Loucy (cell line): ENCODE data around the gene ATP8A2.

Experiments used
- H2AFZ ChIP-seq: fragments of 200-600 bp; sonication (generic); 2 replicates; pipeline ENCODE4 v1.6.0; 2016; ENCODE audit warnings: antibody characterized with exemption, mild to moderate bottlenecking, low read length, moderate library complexity
- H3F3A ChIP-seq: fragments of 200-600 bp; 2 replicates; pipeline ENCODE4 v1.6.0; 2016; ENCODE audit warnings: antibody characterized with exemption, low read depth, mild to moderate bottlenecking
- H3K27me3 ChIP-seq: fragments of 200-600 bp; sonication (generic); 2 replicates; pipeline ENCODE4 v1.6.1; 2014; ENCODE audit warnings: low read length, mild to moderate bottlenecking; ENCODE audit not compliant: insufficient read depth, poor library complexity, severe bottlenecking
- H3K36me3 ChIP-seq: fragments of 200-600 bp; sonication (generic); 2 replicates; pipeline ENCODE4 v1.6.1; 2016; ENCODE audit warnings: low read length; ENCODE audit not compliant: insufficient read depth
- H3K4me1 ChIP-seq: fragments of 200-600 bp; sonication (generic); 2 replicates; pipeline ENCODE4 v1.5.1; 2014; ENCODE audit warnings: low read length, mild to moderate bottlenecking; ENCODE audit not compliant: insufficient read depth, poor library complexity, severe bottlenecking
- H3K4me2 ChIP-seq: fragments of 200-600 bp; sonication (generic); 2 replicates; pipeline ENCODE4 v1.6.0; 2014; ENCODE audit warnings: antibody characterized with exemption, low read length, low read depth, mild to moderate bottlenecking; ENCODE audit not compliant: poor library complexity, severe bottlenecking
- H3K4me3 ChIP-seq: fragments of 200-600 bp; sonication (generic); 2 replicates; pipeline ENCODE4 v1.5.1; 2014; ENCODE audit warnings: low read length, mild to moderate bottlenecking, mixed read lengths; ENCODE audit not compliant: poor library complexity, severe bottlenecking
- H3K79me2 ChIP-seq: fragments of 200-600 bp; sonication (generic); 2 replicates; pipeline ENCODE4 v1.6.1; 2014; ENCODE audit warnings: low read length; ENCODE audit not compliant: insufficient read depth
- H3K9ac ChIP-seq: fragments of 200-600 bp; sonication (generic); 2 replicates; pipeline ENCODE4 v1.6.0; 2014; ENCODE audit warnings: mild to moderate bottlenecking, low read depth, low read length, moderate library complexity; ENCODE audit not compliant: poor library complexity, severe bottlenecking
- H3K9me2 ChIP-seq: fragments of 200-600 bp; sonication (generic); replicated peaks from 2 replicates; pipeline ENCODE4 v1.6.1; 2016; ENCODE audit warnings: low read depth, low read length, mixed read lengths
- H3K9me3 ChIP-seq: fragments of 200-600 bp; sonication (generic); 2 replicates; pipeline ENCODE4 v1.6.1; 2014; ENCODE audit warnings: mild to moderate bottlenecking, antibody characterized with exemption, low read length, low read depth; ENCODE audit not compliant: insufficient read depth
- H4K20me1 ChIP-seq: fragments of 200-600 bp; sonication (generic); 2 replicates; pipeline ENCODE4 v1.6.0; 2014; ENCODE audit warnings: antibody characterized with exemption, low read length, mild to moderate bottlenecking; ENCODE audit not compliant: insufficient read depth, poor library complexity, severe bottlenecking
- CTCF ChIP-seq: fragments of 200-600 bp; sonication (generic); conservative IDR thresholded peaks from 2 replicates; pipeline ENCODE4 v1.5.1; 2014; ENCODE audit warnings: mild to moderate bottlenecking, antibody characterized with exemption, low read length
- EZH2phosphoT487 ChIP-seq: fragments of 200-600 bp; IDR thresholded peaks from 2 replicates; pipeline ENCODE4 v1.6.1; 2018; ENCODE audit warnings: antibody characterized with exemption, mild to moderate bottlenecking, moderate library complexity, borderline replicate concordance

Gene ATP8A2

DNA sequence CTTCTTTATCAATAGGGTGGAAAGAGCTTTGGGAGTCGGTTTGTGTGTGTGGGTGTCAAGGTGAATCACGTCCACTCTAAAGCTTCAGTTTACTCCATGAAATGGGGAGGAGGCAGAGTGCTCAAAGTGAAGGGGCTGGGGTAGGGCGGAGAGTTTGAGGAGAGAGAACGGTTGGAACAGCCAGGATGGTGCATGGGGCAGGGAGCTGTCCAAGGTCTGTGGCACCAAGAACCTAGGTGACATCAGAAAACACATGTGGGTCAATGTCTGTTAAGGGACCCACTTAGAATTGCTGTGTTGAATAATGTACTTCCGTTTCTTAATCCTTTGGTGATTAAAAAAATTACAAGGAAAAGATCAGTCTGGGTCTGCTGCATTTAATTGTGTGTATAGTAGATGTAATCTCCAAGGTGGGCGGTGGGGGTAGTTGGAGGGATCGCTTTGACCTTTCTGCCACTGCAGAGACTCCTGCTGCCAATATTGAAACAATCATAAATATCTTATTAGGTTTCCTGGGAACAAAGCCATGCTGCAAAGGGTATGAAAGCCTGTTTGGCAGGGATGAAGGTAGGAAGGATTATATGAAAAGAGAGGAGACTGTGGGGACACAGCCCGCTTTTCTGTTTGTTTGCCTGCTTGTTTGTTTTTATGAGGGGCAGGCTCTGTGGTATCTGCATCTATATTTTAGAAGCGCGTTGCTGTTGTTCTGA lies 122.3 kb downstream of the ATP8A2 start:
- no peaks in the 10 kb centered on the region for H3K36me3 ChIP-seq
- H3K4me3 ChIP-seq: no peak overlapping the region
- no peak overlapping the region for H3K4me2 ChIP-seq
- no peaks in the 10 kb centered on the region for H3K27me3 ChIP-seq
- TF ChIP-seq CTCF (no peak), EZH2phosphoT487 (no peak)
- H3K4me1 ChIP-seq: no peaks in the 10 kb centered on the region
- H3K9me3 ChIP-seq: no peaks in the 10 kb centered on the region
- H2AFZ ChIP-seq: no peak overlapping the region
- H4K20me1 ChIP-seq: no peaks in the 10 kb centered on the region
- no peak overlapping the region for H3K9ac ChIP-seq
- no peaks in the 10 kb centered on the region for H3F3A ChIP-seq
- H3K9me2 ChIP-seq: no peaks in the 10 kb centered on the region
- H3K79me2 ChIP-seq: no peaks in the 10 kb centered on the region

- Histone ChIP-seq H4K20me1 (no peaks in the 10 kb centered on the region), H3K9me2 (no peaks in the 10 kb centered on the region), H3K4me2 (no peak overlapping the region), H3K79me2 (no peaks in the 10 kb centered on the region), H3K36me3 (no peaks in the 10 kb centered on the region), H3K27me3 (no peaks in the 10 kb centered on the region), H3K9ac (no peak overlapping the region), H2AFZ (no peak overlapping the region), H3K4me1 (no peaks in the 10 kb centered on the region), H3K9me3 (no peaks in the 10 kb centered on the region), H3F3A (no peaks in the 10 kb centered on the region), H3K4me3 (no peak overlapping the region)
- TF ChIP-seq EZH2phosphoT487 (no peak), CTCF (no peak)
These were observed 123.1 kb downstream of the ATP8A2 start for GRCh38 chr13:25494698-25495411.

GRCh38 chr13:25501231-25501630 lies 129.5 kb downstream of the ATP8A2 start:
- H2AFZ ChIP-seq: no peak overlapping the region
- no peaks in the 10 kb centered on the region for H3K4me1 ChIP-seq
- no peaks in the 10 kb centered on the region for H3K36me3 ChIP-seq
- no peaks in the 10 kb centered on the region for H4K20me1 ChIP-seq
- H3K27me3 ChIP-seq: peaks cover 10% of the 10 kb centered on the region
- no peaks in the 10 kb centered on the region for H3K79me2 ChIP-seq
- no peak overlapping the region for H3K4me2 ChIP-seq
- H3K9me3 ChIP-seq: no peaks in the 10 kb centered on the region
- TF ChIP-seq CTCF: no peak
- no peak for TF ChIP-seq EZH2phosphoT487
- H3K9ac ChIP-seq: no peak overlapping the region
- no peak overlapping the region for H3K4me3 ChIP-seq
- H3K9me2 ChIP-seq: no peaks in the 10 kb centered on the region
- no peaks in the 10 kb centered on the region for H3F3A ChIP-seq
